Liver (tissue), 3 donors: ENCODE results near the gene FBXL2.

ENCODE experiments used
- FOXA2 ChIP-seq: IDR thresholded peaks from 2 replicates; pipeline ENCODE4 v1.6.1; 2016; ENCODE audit warnings: antibody characterized with exemption
- GABPA ChIP-seq, 2 donors: IDR thresholded peaks in 1 of 2; conservative IDR thresholded peaks in 1 of 2; 2 replicates each; pipeline ENCODE4 v1.6.1; 2016; ENCODE audit warnings: antibody characterized with exemption in 2 of 2, mild to moderate bottlenecking in 1 of 2, moderate library complexity in 1 of 2
- JUND ChIP-seq, 2 donors: IDR thresholded peaks; 2 replicates each; pipeline ENCODE4 v1.6.1; 2016; ENCODE audit warnings: antibody characterized with exemption in 2 of 2
- MAX ChIP-seq: IDR thresholded peaks from 2 replicates; pipeline ENCODE4 v1.6.1; 2016; ENCODE audit warnings: antibody characterized with exemption
- RAD21 ChIP-seq, 2 donors: IDR thresholded peaks; 2 replicates each; pipeline ENCODE4 v1.6.1; 2016; ENCODE audit warnings: antibody characterized with exemption in 2 of 2, mild to moderate bottlenecking in 2 of 2
- REST ChIP-seq: IDR thresholded peaks from 2 replicates; pipeline ENCODE4 v1.6.1; 2016; ENCODE audit warnings: antibody characterized with exemption, mild to moderate bottlenecking
- TF ChIP-seq, protein P1 (sequence below): fragments of 150-350 bp; IDR thresholded peaks from 2 replicates; pipeline ENCODE4 v1.5.1; 2017; ENCODE audit warnings: improper control_type of control experiment, low read depth, low read length; ENCODE audit not compliant: missing input control
- donor health status: healthy.
- donor health status: healthy.

- TF ChIP-seq, protein P1, sequence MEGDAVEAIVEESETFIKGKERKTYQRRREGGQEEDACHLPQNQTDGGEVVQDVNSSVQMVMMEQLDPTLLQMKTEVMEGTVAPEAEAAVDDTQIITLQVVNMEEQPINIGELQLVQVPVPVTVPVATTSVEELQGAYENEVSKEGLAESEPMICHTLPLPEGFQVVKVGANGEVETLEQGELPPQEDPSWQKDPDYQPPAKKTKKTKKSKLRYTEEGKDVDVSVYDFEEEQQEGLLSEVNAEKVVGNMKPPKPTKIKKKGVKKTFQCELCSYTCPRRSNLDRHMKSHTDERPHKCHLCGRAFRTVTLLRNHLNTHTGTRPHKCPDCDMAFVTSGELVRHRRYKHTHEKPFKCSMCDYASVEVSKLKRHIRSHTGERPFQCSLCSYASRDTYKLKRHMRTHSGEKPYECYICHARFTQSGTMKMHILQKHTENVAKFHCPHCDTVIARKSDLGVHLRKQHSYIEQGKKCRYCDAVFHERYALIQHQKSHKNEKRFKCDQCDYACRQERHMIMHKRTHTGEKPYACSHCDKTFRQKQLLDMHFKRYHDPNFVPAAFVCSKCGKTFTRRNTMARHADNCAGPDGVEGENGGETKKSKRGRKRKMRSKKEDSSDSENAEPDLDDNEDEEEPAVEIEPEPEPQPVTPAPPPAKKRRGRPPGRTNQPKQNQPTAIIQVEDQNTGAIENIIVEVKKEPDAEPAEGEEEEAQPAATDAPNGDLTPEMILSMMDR, result no peak
- TF ChIP-seq FOXA2 (no peak), REST (no peak), GABPA (IDR thresholded peaks at IDR 0.05 in 1 of 2, conservative IDR thresholded peaks at IDR 0.05 in 1 of 2) (no peak), RAD21 (IDR thresholded peaks at IDR 0.05) (no peak), JUND (IDR thresholded peaks at IDR 0.05) (no peak), MAX (no peak)
Observed at GRCh38 chr3:33377931-33378330, 100.7 kb downstream of the FBXL2 start.
